Duodenal mucosa (tissue), 2 donors: Measurements from ENCODE around the gene IL1RL1.

Source experiments
- H3K27ac ChIP-seq: one replicate; pipeline ENCODE4 v1.7.0; 2013; ENCODE audit warnings: low read depth, low read length
- H3K27me3 ChIP-seq, 2 donors: one replicate each; pipeline ENCODE4 v1.7.0; 2013; ENCODE audit warnings: low read length in 2 of 2, control low read depth in 1 of 2; ENCODE audit not compliant: insufficient read depth in 2 of 2, control insufficient read depth in 1 of 2
- H3K36me3 ChIP-seq, 2 donors: one replicate each; pipeline ENCODE4 v1.7.0; 2013; ENCODE audit warnings: low read length in 2 of 2, control low read depth in 1 of 2; ENCODE audit not compliant: insufficient read depth in 2 of 2, control insufficient read depth in 1 of 2
- H3K4me1 ChIP-seq, 2 donors: one replicate each; pipeline ENCODE4 v1.7.0; 2013; ENCODE audit warnings: low read length in 2 of 2, control low read depth in 1 of 2; ENCODE audit not compliant: insufficient read depth in 2 of 2, control insufficient read depth in 1 of 2
- H3K4me3 ChIP-seq, 2 donors: one replicate each; pipeline ENCODE4 v1.7.0; 2013; ENCODE audit warnings: low read length in 2 of 2, low read depth in 1 of 2
- H3K9ac ChIP-seq, 2 donors: one replicate each; pipeline ENCODE4 v1.7.0; 2013; ENCODE audit warnings: low read length in 2 of 2, low read depth in 1 of 2
- H3K9me3 ChIP-seq, 2 donors: one replicate each; pipeline ENCODE4 v1.7.0; 2013; ENCODE audit warnings: low read length in 2 of 2, control low read depth in 1 of 2; ENCODE audit not compliant: control insufficient read depth in 1 of 2

IL1RL1 gene

DNA sequence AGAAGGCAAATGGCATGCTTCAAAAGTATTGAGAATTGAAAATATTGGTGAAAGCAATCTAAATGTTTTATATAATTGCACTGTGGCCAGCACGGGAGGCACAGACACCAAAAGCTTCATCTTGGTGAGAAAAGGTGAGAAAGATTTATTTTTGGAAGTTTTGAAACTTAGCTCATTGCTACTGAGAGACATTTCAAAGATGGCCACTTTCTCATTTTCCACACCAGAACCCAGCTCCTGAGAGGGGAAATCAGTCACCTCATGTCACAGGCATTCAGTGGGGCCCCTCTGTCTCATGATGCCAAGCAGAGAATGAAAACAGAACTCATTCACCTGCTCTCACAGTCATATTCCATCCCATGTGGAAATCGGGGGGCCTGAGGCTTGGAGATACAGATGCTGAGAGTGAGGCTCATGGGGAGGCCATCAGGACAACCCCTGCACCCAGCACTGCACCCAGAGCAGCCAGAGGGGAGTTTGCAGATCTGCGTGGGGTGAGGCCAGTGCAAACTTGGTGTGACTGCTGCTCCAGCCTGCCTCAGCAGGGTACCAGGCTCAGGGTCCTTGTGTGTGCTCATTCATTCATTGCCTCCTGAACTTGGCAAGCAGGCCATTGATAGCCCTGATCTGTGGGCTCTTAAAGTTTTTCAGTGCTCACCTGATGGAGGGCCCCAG, 75.6 kb downstream of the IL1RL1 start:
- no peaks in the 10 kb centered on the region for H3K27me3 ChIP-seq
- H3K4me1 ChIP-seq: no peaks in the 10 kb centered on the region
- peaks cover 0 to 3% of the 10 kb centered on the region in 2 donors for H3K36me3 ChIP-seq
- no peak overlapping the region for H3K4me3 ChIP-seq
- H3K27ac ChIP-seq: no peak overlapping the region
- peaks cover 0 to 17% of the 10 kb centered on the region in 2 donors for H3K9me3 ChIP-seq
- no peak overlapping the region for H3K9ac ChIP-seq

- H3K36me3 ChIP-seq: peaks cover 0 to 3% of the 10 kb centered on the region in 2 donors
- H3K27me3 ChIP-seq: no peaks in the 10 kb centered on the region
- no peaks in the 10 kb centered on the region for H3K4me1 ChIP-seq
- H3K4me3 ChIP-seq: no peak overlapping the region
- H3K27ac ChIP-seq: no peak overlapping the region
- peaks cover 0 to 12% of the 10 kb centered on the region in 2 donors for H3K9me3 ChIP-seq
- no peak overlapping the region for H3K9ac ChIP-seq
Measured at GRCh38 chr2:102387763-102388546, 76.6 kb downstream of the IL1RL1 start.

DNA sequence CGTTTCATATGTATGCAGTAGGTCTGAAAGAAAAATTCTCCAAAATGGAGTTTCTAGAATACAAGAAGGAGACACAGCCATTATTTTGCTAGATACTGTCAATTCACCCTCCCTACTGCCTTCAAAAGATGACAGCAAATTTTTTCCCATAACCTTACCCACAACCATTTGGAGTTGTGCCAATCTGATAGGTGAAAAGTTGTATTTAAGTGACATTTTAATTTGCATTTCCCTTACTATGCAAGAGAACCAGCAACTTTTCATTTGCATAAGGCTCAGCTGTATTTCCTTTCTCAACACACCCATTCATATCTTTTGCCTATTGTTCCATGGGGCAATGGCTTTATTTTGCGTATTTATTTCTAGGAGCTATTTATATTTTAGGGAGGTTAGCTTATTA, 80.2 kb downstream of the IL1RL1 start:
- no peaks in the 10 kb centered on the region for H3K27me3 ChIP-seq
- no peak overlapping the region for H3K27ac ChIP-seq
- H3K9me3 ChIP-seq: no peaks in the 10 kb centered on the region
- H3K4me3 ChIP-seq: no peak overlapping the region
- H3K9ac ChIP-seq: no peak overlapping the region
- peaks cover 0 to 3% of the 10 kb centered on the region in 2 donors for H3K36me3 ChIP-seq
- H3K4me1 ChIP-seq: no peaks in the 10 kb centered on the region

DNA sequence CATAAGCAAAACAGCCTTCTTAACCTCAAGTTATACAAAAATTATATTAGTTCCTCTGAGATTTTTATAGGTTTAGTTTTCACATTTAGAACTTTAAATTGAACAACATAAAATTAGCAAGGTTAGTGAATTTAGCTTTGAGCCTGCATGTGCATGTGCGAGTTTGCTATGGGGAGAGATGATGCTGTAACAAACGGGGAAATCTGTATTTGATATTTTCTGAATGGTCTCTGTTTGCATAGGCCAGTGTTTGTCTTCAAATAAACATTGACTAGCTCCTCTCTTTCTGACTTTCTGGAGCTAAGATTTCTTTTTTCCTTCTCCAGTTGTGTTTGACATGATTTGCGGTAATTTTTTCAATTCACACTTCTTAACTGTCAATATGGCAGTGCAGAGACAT, 80.7 kb downstream of the IL1RL1 start:
- H3K27me3 ChIP-seq: no peaks in the 10 kb centered on the region
- no peak overlapping the region for H3K27ac ChIP-seq
- no peaks in the 10 kb centered on the region for H3K4me1 ChIP-seq
- peaks cover 0 to 2% of the 10 kb centered on the region in 2 donors for H3K36me3 ChIP-seq
- H3K9ac ChIP-seq: no peak overlapping the region
- H3K9me3 ChIP-seq: no peaks in the 10 kb centered on the region
- no peak overlapping the region for H3K4me3 ChIP-seq

DNA sequence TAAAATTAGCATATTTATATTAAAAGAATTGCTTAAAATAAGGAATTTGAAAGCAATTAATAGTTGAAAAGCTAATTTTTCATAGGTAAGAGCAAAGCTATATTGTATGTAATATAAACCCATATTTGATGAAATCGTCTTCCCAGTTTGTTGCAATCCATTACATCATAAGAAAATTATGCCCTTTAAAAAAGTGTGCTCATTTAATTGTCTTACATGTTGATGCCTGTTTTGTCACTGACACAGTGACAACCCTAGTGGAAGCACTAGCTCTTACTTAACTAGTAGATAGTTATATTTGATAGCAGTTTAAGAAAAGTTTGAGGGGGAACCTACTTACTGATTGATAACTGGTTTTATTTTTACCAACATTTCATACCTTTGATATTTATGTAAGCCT, 81.6 kb downstream of the IL1RL1 start:
- no peaks in the 10 kb centered on the region for H3K27me3 ChIP-seq
- H3K4me3 ChIP-seq: no peak overlapping the region
- no peaks in the 10 kb centered on the region for H3K4me1 ChIP-seq
- no peaks in the 10 kb centered on the region for H3K9me3 ChIP-seq
- no peaks in the 10 kb centered on the region for H3K36me3 ChIP-seq
- H3K9ac ChIP-seq: no peak overlapping the region
- no peak overlapping the region for H3K27ac ChIP-seq

- Histone ChIP-seq H3K9ac (no peak overlapping the region), H3K4me1 (no peaks in the 10 kb centered on the region), H3K9me3 (no peaks in the 10 kb centered on the region), H3K4me3 (no peak overlapping the region), H3K27ac (no peak overlapping the region), H3K27me3 (no peaks in the 10 kb centered on the region), H3K36me3 (no peaks in the 10 kb centered on the region)
Measured at GRCh38 chr2:102396012-102396411, 84.6 kb downstream of the IL1RL1 start.

- H3K4me3 ChIP-seq: no peak overlapping the region
- H3K9me3 ChIP-seq: no peaks in the 10 kb centered on the region
- H3K4me1 ChIP-seq: no peaks in the 10 kb centered on the region
- no peak overlapping the region for H3K9ac ChIP-seq
- no peak overlapping the region for H3K27ac ChIP-seq
- H3K27me3 ChIP-seq: no peaks in the 10 kb centered on the region
- H3K36me3 ChIP-seq: no peaks in the 10 kb centered on the region
Measured at GRCh38 chr2:102397209-102397608, 85.8 kb downstream of the IL1RL1 start.

DNA sequence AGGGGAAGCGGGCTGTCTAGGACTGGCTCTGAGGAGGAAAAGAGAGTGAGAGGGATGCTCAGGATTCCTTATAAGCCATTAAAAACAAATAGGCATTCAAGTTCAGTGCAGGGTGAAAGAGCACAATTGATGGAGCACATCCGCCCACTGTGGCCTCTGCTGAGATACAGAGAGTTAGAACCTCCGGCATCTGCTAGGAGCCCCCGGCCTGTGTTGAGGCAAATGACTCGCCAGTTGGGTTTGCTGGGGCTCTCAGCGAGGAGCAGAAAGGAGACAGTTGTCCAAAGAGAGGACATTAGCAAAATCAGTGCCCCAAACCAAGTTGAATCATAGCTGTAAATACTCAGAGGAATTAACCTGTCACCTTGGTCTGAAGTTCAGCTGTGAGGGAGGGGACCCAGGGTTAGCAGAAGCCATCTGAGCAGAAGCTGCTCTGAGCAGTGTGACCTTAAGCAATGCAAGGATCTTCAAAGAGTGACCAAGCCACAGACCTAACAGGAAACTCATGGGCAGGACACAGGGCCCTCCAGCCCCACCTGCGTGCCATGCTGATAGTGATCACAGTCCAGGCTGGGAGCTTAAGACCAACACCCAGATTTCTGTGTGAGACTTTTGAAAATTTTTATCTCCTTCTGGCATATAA, 88.3 kb downstream of the IL1RL1 start:
- Histone ChIP-seq H3K9me3 (no peaks in the 10 kb centered on the region), H3K4me1 (no peaks in the 10 kb centered on the region), H3K27me3 (no peaks in the 10 kb centered on the region), H3K4me3 (no peak overlapping the region), H3K9ac (no peak overlapping the region), H3K27ac (no peak overlapping the region), H3K36me3 (no peaks in the 10 kb centered on the region)

- H3K27me3 ChIP-seq: no peaks in the 10 kb centered on the region
- H3K9ac ChIP-seq: no peak overlapping the region
- H3K4me3 ChIP-seq: no peak overlapping the region
Measured at GRCh38 chr2:102401456-102401855, 90.1 kb downstream of the IL1RL1 start.

More at GRCh38 chr2:102401456-102401855, 90.1 kb downstream of the IL1RL1 start:
- Histone ChIP-seq H3K9me3 (no peaks in the 10 kb centered on the region), H3K27ac (no peak overlapping the region), H3K4me1 (no peaks in the 10 kb centered on the region), H3K36me3 (no peaks in the 10 kb centered on the region)
